ENCODE results near the gene ZC2HC1C.

GRCh38 chr14:75113932-75114539 lies 44.6 kb downstream of the ZC2HC1C start:
- no peak for TF ChIP-seq CTCF (optimal IDR thresholded peaks at IDR 0.05 in 1 of 3, IDR thresholded peaks at IDR 0.05 in 1 of 3, conservative IDR thresholded peaks at IDR 0.05 in 1 of 3; ENCODE audit: extremely low read depth in 1 of 3, insufficient read depth in 2 of 3, low read length in 3 of 3)
- no peak for TF ChIP-seq EZH2 (IDR thresholded peaks at IDR 0.05; ENCODE audit: low read length)
